GM21423 (cell line): ENCODE data around the gene LAMP1.
"Not testable (repeated sequence)": the region's sequence is repeated elsewhere in the genome, so short reads cannot be mapped to it uniquely, and the experiment has no call there.

Experiments used
- ATAC-seq: cut with Tn5 transposase; IDR thresholded peaks from one replicate; pipeline ENCODE4 v1.9.1; 2021; ENCODE audit warnings: mild to moderate bottlenecking, moderate library complexity; ENCODE audit not compliant: unreplicated experiment

Gene LAMP1

DNA sequence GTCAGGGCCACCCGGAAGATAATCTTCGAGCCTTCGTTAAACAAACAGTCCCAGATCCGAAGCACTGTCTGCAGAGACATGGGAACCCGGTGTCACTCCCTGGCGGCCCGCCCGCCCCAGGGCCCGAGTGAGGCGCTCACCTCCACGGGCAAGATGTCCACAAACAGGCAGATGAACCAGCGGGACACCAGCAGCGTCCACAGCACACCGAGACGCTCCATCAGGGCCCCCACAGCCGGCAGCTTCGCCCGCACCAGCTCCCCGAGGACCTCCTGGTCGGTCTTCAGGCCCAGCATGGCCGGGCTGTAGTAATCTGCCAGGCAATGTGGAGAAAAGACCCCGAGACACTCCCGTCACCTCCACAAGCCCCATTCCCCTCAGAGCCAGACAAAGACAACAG, 28.7 kb downstream of the LAMP1 start:
- no peak for ATAC-seq

DNA sequence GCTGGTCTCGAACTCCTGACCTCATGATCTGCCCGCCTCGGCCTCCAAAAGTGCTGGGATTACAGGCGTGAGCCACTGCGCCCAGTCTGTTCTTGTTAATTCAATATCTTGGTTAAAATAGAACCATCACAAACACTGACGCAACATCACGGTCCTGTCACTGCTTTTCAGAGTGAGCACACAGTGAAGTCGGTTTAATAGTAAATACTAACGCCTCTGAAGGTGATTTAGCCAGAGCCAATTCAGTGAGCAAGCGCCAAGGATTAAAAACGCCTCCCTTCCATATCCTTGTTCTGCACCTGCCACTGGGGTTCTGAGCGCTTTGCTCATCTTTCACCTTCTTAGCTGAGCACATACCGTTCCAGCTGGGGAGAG, 30.3 kb downstream of the LAMP1 start:
- no peak for ATAC-seq

DNA sequence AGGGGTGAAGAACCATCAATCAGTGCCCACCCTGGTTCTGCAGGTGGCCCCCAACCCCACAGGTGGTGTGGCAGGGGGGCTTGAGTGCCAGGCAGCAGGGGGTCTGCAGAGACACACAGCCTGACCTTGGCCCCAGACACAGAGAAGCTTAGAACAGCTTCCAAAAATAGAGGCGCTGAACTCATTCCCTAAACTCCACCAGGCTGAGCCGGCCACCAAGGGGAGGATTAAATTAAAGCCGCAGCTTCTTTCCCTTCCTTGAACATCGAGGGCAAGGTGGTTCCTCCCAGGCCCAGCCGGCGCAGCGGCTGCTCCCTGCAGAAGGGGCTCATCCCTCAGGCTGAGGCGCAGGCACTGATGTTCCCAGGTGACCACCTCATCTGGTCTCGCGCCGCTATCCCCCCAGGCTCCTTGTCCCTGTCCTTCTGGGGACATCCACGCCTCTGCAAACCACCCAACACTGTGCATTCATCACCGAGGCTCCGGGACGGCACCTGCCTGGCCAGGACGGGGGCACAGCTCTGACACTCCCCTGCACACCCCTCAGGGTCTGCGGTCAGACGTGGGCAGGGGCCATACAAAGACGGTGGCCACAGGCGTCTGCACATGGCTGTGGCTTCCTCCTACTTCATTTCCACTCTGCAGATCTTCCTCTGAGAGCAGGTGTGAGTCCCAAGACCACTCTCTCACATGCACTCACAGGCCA, 30.9 kb downstream of the LAMP1 start:
- no peak for ATAC-seq

DNA sequence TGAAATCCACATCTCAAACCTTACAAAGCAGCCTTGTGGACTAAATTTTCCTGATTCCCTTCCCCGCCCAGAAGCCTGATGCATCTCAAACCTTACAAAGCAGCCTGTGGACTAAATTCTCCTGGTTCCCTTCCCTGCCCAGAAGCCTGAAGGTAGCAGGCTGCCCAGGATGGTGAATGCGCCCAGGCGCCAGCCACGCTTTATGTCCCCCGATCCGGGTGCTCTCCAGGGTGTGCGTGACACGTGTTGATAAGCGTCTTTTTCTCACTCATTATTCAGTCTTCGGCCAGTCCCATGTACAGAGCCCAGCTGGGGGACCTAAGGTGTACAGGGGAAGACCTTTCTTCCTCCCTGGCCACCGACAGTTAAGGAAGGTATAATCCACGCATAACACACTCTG, 31.8 kb downstream of the LAMP1 start:
- no peak for ATAC-seq

DNA sequence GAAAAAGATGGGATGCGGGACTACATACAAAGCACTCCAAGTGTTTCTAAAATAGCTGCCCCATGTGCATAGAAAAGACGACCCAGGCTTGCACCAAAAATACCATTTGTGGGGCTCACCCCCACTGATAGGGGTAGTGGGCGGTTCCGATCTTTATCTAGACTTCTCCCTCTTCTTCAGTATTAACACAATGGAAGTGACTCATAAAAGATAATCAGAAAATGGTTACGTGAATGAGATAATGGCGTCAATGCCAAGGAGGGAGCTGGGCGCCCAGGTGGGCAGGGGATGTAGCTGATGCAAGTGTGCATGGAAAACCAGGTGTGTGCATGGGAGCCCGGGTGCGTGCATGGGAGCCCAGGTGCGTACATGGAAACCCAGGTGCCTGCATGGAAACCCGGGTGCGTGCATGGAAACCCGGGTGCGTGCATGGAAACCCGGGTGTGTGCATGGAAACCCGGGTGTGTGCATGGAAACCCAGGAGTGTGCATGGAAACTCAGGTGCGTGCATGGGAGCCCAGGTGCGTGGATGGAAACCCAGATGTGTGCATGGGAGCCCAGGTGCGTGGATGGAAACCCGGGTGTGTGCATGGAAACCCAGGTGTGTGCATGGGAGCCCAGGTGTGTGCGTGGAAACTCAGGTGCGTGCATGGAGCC, 32.7 kb downstream of the LAMP1 start:
- no peak for ATAC-seq

DNA sequence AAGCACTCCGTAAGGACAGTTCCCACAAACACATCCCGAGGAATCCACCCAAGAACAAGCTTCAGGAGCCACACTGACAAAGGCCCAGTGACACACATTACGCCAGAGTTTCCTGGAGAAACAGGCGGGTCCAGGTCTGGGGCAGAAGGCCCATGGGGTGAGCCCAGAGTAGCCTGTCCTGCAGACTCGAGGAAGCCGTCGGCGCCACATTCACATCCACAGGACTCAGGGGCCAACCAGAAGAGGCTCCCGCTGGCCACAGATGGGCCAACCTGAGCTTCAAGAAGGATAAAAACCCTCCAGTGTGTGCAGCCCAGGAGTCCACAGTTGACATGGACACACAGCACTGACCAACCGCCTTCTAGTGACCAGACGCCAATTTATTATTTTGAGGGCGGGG, 35.6 kb downstream of the LAMP1 start:
- no peak for ATAC-seq

DNA sequence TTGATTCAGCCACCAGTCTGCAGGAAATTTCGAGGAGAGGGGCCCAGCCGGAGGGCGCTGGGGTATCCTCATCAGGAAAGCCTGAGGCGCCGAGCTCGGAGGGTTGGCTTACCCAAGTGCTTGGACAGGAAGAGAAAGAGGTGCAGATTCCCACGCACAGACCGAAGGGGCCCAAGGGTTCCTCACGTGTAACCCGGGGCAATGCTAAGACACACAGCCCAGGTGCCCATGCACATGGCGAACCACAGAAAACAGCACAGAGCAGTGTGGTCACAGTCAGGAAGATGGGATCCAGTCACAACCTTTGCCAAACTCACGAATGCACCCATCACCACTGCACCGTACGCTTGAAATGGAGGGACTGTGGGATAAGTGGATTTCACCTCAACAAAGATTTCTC, 36.0 kb downstream of the LAMP1 start:
- no peak for ATAC-seq

DNA sequence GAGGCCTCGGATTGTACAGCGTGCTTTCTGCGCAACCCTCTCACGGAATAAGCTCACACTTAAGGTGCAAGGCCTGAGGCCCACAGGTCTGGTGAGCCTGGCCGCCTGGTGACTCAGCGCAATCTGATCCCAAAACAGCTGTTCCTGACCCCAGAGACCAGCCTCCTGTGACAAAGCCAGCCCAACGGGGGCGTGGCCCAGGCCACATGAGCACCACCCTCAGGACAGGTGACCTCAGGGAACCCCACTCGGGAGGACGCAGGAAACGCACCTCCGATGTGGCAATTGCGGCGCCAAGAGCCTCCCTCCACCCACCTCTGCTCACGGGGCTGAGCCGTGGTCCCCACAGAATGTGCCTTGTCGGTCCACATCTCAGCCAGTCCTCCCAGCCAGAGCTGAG, 40.5 kb downstream of the LAMP1 start:
- no peak for ATAC-seq

DNA sequence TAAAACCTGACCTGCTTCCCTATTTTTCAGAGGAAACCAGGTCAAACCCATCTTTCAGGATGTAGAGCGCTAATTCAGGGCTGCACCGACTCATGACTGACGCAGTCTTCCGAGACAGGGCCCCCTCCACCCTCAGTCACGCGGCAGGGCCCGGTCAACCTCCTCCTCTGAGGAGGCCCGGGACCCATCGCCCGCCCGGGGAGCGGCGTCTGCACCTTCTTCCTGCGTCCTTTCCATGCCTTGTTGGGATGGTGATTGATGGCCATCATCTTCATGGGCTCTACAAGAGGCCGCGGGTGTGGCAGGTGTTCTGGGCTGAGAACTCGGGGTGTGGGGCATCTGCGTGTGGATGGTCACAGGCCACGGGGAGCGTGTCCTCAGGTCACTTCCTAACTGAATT, 40.9 kb downstream of the LAMP1 start:
- no peak for ATAC-seq

DNA sequence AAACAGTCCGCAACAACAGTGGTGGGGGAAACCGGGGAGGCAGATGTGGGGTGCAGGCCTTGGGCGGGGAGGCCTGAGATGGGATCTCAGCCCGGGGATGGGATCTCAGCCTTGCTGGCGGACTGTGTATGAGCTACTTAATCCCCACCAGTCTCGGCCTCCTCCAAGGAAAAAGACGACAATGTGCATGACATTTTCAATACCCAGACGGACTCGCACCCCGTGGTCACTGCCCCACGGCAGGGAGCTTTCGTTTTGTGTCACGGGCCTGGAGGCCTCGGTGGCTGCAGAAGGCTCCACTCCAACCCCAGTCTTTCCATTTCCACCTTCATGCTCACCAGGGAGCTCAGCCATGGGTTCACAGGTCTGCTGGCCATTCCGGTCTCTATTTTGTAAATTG, 41.4 kb downstream of the LAMP1 start:
- no peak for ATAC-seq

DNA sequence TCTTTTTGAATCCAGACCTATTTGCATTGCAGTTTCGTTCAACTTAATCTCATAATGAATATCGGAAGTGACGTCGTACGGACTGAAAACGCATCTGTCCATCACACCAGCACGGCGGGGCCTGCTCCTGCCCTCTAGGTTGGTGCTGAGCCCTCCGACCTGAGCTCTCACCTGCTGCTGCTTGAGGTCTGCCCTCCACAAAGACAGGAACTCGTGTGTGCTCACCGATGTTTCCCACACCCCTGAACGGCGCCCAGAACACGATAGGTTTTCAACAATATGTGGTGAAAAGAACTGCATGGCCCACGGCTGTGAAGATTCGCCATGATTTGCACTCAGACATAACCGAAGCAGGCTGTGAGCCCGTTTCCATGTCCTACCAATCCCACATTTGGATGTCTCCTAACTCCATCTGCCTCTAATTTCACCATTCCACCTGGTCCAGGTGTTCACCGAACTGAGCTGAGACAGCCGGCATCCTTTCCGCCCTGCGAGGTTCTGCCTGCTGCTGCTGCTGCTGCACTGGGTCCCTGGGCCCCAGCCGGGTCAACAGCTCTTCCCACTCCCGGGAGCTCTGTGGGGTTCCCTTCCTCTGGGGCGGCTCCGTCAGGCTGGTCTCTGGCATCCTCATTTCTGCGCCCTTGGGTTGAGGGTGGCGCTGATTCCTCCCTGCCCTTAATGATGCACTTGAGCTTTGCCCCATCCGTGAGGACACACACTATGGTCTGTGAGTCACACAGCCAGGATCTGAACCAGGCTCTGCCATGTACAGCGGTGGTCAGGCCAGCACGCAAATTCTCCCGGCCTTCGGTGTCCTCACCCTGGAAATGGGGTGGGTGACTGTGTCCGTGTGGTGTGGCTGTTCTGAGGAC, 46.0 kb downstream of the LAMP1 start:
- no peak for ATAC-seq

DNA sequence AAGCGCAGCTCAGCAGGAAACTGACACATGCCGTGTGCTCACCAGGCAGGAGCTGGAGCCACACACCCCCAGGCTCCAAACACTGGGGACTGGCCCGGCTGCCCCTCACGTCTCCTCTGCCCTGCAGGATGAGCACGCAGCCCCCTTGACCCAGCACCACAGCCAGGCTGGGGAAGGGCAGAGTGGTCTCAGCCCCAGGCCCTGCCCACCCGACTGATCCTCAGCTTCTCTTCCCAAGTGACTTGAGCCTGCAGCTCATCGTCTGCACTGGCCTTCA, 46.6 kb downstream of the LAMP1 start:
- no peak for ATAC-seq

DNA sequence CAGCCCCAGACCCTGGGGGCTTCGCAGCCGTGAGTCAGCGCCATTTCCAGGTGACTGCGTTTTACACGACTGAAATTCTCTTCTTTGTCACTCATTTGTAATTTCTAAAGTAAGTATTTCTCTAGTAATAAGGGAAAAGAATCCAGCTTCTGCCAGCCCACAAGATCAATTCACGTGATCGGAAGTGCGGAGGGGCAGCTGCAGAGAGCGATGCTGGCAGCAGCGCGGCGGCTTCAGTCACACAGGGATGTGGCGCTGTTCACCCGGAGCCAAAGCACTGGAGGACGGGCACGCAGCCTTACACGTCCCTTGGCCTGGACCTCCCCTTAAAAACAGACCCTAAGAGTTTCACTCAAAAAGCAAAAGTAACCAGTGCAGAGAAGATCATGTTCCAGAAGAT, 48.4 kb downstream of the LAMP1 start:
- no peak for ATAC-seq

DNA sequence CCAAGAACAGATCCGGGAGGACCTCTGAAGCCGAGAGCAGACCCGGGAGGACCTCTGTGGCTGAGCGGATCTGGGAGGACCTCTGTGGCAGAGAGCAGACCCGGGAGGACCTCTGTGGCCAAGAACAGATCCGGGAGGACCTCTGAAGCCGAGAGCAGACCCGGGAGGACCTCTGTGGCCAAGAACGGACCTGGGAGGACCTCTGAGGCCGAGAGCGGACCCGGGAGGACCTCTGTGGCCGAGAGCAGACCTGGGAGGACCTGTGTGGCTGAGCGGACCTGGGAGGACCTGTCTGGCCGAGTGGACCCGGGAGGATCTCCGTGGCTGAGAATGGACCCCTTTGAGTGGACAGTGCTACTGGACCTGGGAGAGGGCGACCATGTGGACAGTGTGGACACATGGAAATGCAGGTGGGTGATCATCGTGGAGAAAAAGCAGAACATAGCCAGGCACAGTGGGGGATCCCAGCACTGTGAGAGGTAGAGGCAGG, 50.7 kb downstream of the LAMP1 start:
- not testable (repeated sequence) for ATAC-seq

DNA sequence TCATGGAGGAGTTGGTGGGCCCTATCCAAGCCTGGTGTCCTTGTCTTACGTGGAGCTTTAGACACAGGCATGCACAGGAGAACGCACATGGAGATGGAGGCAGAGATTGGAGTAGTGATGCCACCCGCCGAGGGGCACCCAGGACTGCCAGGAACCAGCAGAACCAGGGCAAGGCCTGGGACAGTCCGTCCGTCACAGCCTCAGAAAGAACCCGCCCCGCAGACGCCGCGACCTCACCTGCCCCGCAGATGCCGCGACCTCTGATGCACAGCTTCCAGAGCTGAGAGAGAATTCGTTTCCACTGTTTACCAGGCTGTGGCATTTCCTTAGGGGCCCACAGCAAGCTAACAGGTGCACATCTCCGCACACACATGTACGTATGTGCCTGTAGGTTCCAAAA, 51.6 kb downstream of the LAMP1 start:
- ATAC-seq = no peak

DNA sequence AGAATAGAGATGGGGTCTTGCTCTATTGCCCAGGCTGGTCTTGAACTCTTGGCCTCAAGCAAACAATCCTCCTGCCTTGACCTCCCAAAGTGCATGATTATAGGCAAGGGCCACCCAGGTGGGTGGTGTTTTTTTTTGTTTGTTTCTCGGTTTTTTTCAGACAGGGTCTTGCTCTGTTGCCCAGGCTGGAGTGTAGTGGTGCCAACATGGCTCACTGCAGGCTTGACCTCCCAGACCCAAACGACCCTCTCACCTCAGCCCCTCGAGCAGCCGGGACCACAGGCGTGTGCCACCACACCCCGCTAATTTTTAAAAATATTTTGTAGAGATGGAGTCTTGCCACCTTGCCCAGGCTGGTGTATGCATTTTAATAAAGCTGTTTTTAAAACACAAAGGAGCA, 52.0 kb downstream of the LAMP1 start:
- no peak for ATAC-seq

DNA sequence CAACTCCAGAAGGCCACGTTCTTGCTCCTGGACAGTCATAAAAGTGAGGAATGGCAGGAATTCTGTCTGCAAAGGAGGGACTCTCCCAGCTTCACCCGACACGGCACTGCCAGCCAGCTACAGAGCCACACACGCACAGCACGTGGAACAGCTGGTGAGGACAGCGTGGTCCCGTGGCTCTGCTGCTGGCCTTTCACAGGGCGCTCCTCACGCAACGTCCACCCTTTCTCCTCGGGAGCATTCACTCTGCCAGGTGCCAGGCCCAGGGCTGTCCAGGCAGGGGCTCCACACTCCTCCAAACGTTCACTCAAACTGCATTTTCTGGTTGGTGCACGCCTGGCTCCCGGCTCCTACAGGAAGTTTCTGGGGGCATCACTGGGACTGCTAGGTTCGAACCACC, 52.5 kb downstream of the LAMP1 start:
- no peak for ATAC-seq

DNA sequence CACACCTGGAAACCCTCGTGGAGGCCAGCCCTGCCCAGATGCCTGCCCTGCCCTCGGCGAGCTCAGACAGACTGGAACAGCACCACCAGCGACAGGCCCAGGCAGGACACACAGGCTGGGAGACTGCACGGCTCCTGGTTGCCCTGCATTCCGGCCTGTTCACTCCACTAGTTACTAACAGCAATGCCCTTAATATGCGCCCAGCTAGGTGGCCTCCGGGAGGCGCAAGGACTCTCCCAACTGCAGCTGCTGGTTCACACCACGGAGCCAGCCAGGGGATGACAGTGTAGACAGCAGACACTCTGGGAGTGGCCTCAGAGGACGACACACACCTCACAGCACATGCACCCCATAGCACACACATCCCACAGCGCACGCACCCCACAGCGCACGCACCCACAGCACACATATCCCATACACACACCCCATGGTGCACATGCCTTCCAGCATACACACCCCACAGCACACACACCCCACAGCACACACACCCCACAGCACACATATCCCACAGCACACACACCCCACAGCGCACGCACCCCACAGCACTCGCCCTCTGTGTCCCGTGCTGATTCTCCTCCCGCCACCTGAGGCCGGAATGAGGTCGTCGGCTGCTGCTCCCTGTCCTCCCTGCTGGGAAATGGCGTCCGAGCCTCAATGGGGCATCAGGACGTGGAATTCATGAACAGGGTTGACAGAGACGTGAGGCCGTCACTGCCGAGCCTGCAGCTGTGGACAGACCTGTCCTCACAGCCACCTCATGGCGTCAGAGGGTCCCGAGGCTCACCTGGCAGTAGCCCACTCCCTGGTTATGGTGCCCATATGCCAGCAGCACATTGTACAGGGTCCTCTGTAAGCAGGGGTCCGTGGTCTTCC, 53.3 kb downstream of the LAMP1 start:
- ATAC-seq = no peak

DNA sequence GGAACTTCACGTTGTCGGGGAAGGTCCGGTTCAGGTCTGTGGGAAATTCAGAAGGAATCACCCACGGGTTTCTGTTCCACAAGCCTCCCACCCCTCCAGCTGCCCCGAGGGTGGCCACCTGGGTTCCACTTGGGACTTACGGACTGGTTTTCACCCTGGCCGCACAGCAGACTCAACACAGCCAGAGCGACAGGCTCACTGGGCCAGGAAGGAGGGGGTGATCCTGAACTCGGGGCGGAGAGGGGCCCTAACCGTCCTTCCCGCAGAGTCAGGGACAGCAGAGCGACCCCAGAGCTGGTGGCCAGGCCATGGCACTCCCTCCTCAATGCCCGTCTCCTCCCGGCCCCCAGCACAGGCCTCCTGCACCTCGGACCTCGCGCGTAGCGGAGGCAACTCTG, 53.9 kb downstream of the LAMP1 start:
- ATAC-seq = no peak

DNA sequence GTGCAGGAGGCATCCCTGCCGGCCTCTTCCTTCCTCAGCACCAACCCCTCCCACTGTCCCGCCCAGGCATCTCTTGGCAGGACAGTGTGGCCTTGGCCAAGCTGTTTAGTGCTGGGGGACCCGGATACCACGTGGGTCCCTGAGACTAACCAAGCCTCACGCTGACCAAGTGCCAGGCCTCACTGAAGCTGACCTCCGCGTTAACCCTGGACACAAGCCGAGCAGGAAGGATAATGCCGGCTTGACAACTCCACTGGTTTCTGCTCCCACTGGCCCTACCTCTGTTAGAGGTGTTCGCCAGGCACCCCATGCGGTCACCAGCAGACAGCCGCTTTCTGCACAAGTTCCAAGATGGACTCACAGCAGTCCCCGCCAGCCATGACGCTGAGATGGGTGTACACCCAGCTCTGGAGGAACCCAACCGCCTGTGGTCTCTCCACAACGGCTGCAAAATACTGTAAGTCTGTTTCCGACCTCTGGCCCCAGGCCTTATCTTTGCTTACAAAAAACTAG, 54.5 kb downstream of the LAMP1 start:
- no peak for ATAC-seq

DNA sequence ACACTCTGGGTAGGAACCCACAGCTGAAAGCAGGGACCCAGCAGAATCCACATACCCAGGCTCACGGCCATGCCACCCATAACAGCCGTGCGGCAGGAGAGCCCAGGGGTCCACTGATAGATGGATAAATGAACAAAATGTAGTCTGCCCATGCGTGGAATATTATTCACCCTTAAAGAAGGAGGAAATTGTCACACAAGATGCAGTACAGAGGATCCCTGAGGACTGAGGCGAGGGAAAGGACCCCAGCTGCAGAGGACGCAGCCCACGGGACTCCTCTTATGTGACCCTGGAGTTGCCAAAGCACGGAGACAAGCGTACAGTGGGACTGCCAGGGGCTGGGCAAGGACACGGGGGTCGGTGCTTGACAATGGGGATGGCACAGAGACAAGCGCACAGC, 56.2 kb downstream of the LAMP1 start:
- ATAC-seq = no peak
